HG02884 (cell line): Measurements from ENCODE around the gene ICA1L.
"Not testable (repeated sequence)": the region's sequence is repeated elsewhere in the genome, so short reads cannot be mapped to it uniquely, and the experiment has no call there.

Source experiments
- ATAC-seq: cut with Tn5 transposase; IDR thresholded peaks from one replicate; pipeline ENCODE4 v1.9.1; 2021; ENCODE audit warnings: mild to moderate bottlenecking, moderate library complexity; ENCODE audit not compliant: unreplicated experiment

The ICA1L gene

GRCh38 chr2:202871300-202872141 is at the start of gene ICA1L:
TSS of gene ICA1L (minus strand) at chr2:202871766. CDS start at chr2:202829009, 42,757 bp downstream.
- peak; percentile 48 for ATAC-seq

GRCh38 chr2:202918860-202919259 is 47.3 kb upstream of the ICA1L start:
- ATAC-seq = no peak

- peak; percentile 42 for ATAC-seq
Measured at GRCh38 chr2:202912342-202913201, 41.0 kb upstream of the ICA1L start.

GRCh38 chr2:202911512-202912341 is 40.2 kb upstream of the ICA1L start, which contains the start of the genes CARF and WDR12:
TSS of gene CARF (plus strand) at chr2:202912275. CDS start at chr2:202941903, 29,628 bp downstream.
TSS of gene WDR12 (minus strand) at chr2:202911673. CDS start at chr2:202911476, 197 bp downstream.
- ATAC-seq = peak; percentile 68

GRCh38 chr2:202911203-202911511 is 39.6 kb upstream of the ICA1L start:
- ATAC-seq = no peak

- ATAC-seq = no peak
Measured at GRCh38 chr2:202910698-202911097, 39.1 kb upstream of the ICA1L start.

- ATAC-seq = not testable (repeated sequence)
Measured at GRCh38 chr2:202910250-202910649, 38.7 kb upstream of the ICA1L start.

GRCh38 chr2:202909394-202910192 is 38.0 kb upstream of the ICA1L start:
- no peak for ATAC-seq

- ATAC-seq = no peak
Measured at GRCh38 chr2:202908186-202908585, 36.6 kb upstream of the ICA1L start.

GRCh38 chr2:202905507-202905906 is 33.9 kb upstream of the ICA1L start:
- not testable (repeated sequence) for ATAC-seq

- no peak for ATAC-seq
Measured at GRCh38 chr2:202885190-202885589, 13.6 kb upstream of the ICA1L start.

GRCh38 chr2:202883987-202884675 is 12.6 kb upstream of the ICA1L start:
- ATAC-seq = no peak

- ATAC-seq = no peak
Measured at GRCh38 chr2:202881570-202881969, 10.0 kb upstream of the ICA1L start.

- no peak for ATAC-seq
Measured at GRCh38 chr2:202877699-202878098, 6.1 kb upstream of the ICA1L start.

GRCh38 chr2:202870431-202871299 is 901 bp downstream of the ICA1L start:
- peak; percentile 62 for ATAC-seq

- no peak for ATAC-seq
Measured at GRCh38 chr2:202861987-202862386, 9.6 kb downstream of the ICA1L start.

GRCh38 chr2:202858601-202859000 is 13.0 kb downstream of the ICA1L start:
- ATAC-seq = no peak

- ATAC-seq = not testable (repeated sequence)
Measured at GRCh38 chr2:202849343-202849742, 22.2 kb downstream of the ICA1L start.
